ENCODE measurements around the gene CRYBG1.
"Not testable (repeated sequence)": the region's sequence is repeated elsewhere in the genome, so short reads cannot be mapped to it uniquely, and the experiment has no call there.

Gene CRYBG1

DNA sequence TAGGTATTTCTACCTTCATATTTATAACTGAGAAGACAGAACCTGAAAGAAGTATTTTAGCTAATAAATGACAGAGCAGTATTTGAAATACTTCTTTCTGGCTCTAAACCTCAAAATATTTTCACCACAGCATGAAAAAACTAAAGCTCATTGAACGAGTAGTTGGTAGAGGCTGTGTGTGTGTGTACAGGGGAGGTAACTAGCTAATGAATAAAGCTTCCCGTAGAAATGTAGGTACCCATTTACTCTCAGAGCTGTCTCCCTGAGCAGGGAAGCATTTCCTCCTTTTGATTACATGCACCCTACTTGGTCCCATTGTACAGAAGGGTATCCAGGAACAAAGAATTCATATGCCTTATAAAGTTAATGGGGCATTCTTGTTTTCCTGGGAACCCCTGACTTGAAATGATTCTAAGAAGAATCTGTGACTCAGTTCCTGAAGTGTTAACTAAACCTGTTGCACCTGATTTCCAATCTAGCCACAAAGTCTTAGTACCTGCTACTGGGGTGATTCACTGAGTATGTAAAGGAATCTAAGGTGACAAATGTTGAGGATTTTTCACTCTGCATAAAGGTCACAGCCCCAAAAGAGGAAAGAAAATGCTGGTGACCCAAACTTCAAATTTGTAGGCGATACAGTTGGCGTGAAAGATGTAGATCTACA lies 12.5 kb downstream of the CRYBG1 start:
- DNase-seq (ENCODE audit: low read depth) = no peak

DNA sequence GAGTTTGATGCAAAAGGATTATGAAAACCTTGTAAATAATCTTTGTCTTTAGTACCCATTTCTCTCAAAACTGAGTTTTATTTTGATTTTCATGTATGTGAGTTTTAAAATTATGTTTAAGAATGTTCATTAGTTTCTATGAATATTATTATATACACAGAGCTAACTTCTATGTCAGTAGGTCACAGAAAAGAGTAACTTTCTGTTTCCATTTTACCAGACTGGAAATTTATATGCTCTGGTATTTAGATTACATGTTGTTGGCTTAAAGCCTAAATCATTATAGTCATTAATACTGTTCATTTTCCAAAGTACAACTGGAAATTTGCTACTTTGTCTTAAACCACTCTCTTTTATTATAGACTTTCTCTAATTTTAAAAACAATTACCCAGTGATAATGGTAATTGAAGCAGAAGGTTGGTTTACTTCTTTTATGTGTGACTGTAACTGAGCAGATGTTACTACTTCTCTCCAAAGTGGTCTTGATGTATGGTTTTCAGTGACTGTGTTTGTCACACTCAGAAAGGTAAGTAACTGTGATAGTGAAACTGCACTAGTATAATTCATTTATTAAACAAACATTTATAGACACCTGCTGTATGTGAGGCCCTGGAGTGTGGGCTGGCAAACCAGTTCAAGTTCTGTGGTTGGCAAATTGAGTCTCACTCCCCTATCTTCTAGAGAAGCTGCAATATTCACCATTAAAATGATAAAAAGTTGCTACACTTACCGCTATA lies 13.2 kb downstream of the CRYBG1 start:
- no peak for DNase-seq (ENCODE audit: low read depth)

DNA sequence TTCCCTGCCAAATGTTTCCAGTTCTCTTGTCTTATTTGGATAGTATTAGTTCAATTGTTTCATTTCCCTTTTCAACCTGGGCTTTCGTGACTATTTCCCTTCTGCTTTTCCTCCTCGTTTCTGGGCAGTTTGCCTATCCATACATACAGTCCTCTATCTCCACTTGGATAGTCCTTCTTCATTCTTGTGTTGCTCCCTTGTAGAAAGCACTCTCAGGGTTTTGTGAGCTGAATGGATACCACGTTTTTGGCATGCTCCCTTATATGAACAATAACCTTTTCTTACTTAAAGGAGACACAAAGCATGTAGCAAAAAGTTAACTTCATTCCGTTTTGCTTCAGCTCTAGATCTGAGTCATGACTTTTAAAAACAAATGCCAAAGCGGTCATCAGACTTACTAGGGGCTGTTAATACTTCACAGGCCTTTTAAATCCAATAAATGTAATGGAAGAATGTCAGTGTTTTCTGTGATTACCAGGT lies 16.6 kb downstream of the CRYBG1 start:
- DNase-seq (ENCODE audit: low read depth) = no peak

DNA sequence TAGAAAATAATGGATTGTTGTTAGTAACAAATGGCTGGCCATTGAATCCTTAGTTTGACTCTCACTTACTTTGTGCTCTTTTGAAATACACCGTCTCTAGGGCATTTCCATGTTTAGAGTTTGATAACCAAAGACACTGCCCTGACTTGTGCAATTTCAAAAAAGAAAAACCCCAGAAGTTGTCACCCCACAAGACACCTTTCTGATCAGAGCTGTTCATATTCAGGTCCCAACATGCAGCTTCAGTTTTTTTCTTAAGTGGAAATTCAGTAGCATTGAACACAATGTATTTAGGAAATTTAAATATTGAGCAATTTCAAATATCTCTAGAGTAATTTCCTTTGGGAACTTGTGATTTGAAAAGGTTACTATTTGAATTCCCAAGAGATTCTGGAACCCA lies 19.4 kb downstream of the CRYBG1 start:
- no peak for DNase-seq (ENCODE audit: low read depth)

DNA sequence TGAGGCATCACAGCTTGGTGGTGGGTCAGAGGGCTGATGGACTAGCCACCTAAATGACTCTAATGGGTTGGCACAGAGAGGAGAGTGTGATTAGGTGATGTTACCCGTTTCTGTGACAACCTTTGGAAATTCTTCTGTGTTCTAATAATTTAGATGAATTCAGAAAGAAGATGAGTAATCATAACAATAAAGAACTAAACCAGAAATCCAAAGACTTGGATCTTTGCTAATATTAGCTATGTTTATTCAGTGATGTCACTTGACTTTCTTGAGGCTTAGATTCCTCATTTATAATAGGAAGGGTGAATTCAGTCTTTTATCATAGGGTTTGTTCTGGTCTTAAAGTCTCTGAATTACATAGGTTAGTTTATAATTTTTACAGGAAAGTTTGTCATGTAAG lies 19.9 kb downstream of the CRYBG1 start:
- no peak for DNase-seq (ENCODE audit: low read depth)

DNA sequence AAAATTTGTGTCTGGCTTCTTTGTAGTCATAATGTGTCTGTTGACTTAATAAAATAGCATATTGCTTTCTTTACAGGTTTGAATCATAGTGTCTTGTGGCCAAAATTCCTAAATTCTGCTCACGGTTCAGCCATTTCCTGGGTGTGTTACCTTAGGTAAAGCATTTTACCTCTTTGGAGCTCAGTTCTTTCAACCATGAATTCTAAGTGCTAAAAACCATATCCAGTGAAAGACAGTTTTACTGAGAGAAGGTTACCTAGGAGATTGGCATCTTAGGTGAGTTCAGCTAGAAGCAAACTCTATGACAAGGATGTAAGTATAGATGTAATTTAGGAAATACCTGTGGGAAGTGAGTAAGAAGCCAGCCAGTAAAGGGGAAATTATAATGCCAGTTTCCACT lies 20.7 kb downstream of the CRYBG1 start:
- no peak for DNase-seq (ENCODE audit: low read depth)

DNA sequence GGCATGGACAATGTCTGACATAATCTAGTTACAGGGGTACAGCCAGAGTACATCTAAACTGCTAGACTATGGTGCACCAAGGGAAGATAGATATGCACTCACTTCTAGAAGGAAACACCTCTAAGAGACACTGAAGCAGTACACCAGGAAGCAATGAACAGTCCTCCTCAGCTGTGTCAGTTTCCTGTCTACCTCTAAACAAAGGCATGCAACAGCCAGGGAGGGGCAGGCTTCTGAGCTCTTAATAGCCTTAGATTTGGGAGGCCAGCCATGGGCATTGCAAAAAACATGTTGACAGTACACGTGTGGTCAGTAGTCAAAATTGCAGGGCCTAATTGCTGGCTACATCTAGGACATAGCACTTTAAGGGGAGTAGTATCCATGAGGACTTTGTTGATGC lies 21.4 kb downstream of the CRYBG1 start:
- no peak for DNase-seq (ENCODE audit: low read depth)

DNA sequence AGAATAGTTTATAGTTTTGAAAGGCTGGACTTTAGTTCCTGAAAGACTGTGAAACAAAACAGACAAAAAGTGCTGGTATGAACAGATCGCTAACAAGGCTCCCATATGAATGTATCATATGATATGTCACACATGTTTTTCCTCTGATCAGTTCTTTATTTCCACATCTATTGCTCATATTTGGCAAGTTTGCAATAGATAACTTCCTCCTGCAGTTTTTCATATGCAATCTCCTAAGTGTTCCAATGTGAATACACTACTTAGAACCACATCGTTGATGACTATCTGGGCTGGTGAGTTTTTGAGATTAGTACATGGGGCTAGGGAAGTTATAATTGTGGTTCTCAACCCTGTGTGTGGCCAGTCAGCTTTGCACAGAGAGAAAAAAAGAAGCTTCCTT lies 23.1 kb downstream of the CRYBG1 start:
- DNase-seq (ENCODE audit: low read depth) = no peak

DNA sequence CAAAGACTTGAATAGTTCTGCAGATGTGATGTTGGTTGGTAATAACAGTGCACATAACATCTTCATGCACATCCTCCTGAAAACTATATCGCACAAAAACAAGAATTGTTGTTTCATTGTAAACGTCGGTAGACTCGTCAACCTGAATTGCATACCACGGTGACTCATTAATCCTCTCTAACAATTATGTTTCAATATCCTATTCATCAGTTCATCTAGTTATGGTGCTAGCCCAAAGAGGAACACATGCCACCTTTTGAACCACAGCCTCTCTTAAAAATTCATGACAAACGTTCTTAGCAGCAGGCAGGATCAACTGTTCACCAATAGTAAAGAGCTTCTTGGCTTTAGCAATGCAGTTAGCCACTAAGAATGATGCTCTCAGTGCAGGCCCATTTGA lies 25.0 kb downstream of the CRYBG1 start:
- DNase-seq (ENCODE audit: low read depth) = no peak

DNA sequence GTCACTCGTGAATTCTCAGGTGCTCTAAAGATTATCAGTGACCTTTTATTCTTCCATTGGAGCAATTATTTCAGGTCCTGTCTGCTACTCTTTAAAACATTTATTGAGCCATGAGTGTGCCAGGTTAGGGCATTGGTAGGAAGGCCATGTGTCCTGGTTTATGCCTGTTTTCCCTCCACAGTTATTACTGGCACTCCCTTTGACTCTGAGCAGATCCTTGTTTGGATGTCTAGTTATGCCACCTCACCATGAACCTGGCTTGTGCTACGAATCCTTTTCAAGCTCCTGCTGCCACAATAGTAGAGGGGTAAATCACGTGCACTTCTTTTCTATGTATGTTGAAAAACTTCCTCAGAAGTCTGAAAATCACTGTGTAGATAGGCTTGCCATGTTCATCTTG lies 27.4 kb downstream of the CRYBG1 start:
- DNase-seq (ENCODE audit: low read depth) = no peak

DNA sequence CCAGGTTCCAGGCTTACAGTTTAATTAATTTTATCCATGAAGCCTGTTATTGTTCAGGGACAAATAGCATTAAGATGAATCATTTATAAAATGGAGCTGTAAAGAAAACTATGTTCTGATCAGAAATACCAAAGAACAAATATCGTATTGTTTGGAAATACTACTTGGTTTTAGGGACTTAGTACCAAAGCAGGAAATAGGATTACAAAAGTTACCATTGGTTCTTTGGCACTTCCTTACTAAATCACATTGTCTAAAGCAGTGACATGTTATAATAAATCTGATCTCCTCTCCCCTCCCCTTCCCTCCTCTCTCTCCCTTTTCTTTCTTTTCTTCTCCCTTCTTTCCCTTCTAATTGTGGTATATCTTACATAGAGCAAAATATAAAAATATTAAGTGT lies 29.6 kb downstream of the CRYBG1 start:
- no peak for DNase-seq (ENCODE audit: low read depth)

DNA sequence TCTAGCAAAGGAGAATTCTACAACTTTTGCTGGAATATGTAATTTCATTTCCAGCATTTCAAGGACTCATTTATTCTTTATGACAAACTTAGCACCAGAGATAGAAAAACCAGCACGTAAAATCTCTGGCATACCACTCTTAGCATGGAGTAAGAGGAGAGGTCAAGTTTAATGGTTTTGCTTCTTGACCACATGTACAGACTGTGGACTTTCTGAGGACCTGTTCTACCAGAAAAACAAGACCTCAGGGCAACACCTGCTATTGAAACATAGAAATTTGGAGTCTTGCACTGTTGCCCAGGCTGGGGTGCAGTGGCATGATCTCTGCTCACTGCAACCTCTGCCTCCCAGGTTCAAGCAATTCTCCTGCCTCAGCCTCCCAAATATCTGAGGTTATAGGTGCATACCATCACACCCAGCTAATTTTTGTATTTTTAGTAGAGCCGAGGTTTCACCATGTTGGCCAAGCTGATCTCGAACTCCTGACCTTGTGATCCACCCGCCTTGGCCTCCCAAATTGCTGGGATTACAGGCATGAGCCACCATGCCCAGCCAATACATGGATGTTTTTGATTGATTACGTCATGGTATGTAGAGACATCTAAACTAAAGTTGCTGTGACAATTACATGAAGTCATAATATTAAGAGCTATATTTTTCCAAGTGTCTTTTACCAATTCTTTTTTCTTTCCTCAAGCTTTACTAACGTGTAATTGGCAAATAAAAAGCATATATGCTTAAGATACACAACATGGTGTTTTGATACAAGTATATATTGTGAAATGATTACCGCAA lies 36.1 kb downstream of the CRYBG1 start:
- DNase-seq (ENCODE audit: low read depth) = no peak

DNA sequence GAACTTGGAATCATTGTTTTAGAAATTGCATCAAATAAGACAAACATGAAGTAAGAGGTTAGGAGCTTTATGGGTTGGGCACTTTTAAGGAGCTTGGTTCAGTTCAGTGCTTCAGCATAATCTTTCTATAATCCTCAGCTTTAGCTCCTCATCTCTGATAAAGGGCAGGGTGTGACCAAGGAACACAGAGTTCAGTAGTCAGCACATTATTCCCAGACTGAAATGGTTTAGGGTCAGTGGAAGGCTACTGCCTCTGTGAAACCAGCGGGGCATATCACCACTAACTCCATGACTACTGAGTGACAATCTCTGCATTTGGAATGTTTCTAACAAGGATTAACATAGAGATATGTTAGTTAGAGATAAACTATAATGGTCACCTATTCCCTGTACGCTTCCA lies 36.9 kb downstream of the CRYBG1 start:
- no peak for DNase-seq (ENCODE audit: low read depth)

DNA sequence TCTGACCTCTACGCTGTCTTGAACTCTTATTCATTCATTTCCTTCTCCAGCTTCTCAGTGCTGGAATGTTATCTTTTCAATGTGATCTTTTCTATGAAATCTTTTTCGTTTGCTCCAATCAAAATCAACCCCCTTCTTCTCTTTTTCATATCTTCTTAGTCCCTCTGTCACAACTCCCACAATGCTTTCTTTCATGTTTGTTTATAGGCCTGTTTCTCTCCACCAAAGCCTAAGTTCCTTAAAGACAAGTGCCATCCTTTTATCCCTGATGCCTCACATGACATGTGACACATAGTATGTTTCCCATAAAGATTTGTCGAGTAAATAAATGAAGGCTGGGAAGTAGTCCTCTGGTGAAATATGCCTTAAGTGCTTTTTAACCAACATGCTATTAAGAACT lies 38.1 kb downstream of the CRYBG1 start:
- DNase-seq (ENCODE audit: low read depth) = no peak

DNA sequence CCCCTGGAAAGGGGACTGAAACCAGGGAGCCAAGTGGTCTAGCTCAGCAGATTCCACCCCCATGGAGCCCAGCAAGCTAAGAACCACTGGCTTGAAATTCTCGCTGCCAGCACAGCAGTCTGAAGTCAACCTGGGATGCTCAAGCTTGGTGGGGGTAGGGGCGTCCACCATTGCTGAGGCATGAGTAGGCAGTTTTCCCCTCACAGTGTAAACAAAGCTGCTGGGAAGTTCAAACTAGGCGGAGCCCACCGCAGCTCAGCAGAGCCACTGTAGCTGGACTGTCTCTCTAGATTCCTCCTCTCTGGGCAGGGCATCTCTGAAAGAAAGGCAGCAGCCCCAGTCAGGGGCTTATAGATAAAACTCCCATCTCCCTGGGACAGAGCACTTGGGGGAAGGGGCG lies 44.5 kb downstream of the CRYBG1 start:
- not testable (repeated sequence) for DNase-seq (ENCODE audit: low read depth)

DNA sequence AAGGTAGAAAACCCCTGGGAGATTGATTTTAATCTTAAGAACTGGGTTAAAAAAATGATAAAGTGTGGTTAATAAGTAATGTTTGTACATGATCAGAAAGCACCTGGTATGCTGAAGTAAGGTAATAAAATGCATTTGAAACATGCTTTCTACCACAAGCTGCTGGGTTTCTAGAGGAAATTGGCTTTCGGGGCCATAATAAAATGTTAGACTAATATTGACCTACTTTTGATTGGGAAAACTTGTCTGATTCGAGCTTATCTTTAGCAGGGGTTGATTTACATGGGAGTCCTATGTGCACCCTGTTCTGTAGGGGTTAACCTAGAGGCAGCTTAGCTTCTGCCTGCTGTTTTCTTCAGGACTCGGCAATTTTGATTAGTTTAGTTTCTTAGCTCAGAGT lies 50.5 kb downstream of the CRYBG1 start:
- no peak for DNase-seq (ENCODE audit: low read depth)

DNA sequence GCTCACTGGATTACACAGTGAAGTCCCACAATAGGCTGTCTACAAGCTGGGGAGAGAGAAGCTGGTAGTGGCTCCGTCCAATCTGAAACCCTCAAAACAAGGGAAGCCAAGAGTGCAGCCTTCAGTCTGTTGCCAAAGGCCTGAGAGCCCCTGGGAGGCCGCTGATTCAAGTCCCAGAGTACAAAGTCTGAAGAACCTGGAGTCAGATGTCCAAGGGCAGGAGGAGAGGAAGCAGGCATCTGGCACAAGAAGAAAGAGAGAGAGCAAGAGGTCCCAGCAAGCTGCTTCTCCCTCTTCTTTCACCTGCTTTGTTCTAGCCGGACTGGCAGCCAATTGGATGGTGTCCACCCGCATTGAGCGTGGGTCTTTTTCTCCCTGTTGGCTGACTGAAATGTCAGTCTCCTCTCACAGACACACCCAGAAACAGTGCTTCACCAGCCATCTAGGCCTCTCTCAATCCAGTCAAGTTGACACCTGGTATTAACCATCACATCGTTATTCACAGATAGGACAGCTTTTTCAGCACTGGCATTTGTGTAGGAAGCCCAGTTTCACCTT lies 51.2 kb downstream of the CRYBG1 start:
- no peak for DNase-seq (ENCODE audit: low read depth)

DNA sequence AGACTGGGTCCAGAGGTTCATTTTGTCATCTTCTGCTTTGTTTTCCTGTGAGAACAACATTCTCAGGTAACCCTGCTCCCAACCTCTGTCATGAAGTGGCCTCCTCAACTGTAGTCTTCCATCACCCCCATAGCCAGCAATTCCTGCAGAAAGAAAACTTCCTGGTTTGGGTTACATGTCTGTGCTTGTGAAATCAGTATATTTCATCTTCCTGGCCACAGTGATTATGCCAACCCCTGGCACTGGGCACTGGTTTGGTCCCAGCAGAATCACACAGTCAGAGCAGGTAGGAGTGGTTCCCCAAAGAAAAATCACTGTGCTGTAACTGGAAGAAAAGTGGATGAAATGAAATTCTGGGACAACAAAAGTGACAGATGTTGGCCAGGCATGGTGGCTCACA lies 52.5 kb downstream of the CRYBG1 start:
- no peak for DNase-seq (ENCODE audit: low read depth)

DNA sequence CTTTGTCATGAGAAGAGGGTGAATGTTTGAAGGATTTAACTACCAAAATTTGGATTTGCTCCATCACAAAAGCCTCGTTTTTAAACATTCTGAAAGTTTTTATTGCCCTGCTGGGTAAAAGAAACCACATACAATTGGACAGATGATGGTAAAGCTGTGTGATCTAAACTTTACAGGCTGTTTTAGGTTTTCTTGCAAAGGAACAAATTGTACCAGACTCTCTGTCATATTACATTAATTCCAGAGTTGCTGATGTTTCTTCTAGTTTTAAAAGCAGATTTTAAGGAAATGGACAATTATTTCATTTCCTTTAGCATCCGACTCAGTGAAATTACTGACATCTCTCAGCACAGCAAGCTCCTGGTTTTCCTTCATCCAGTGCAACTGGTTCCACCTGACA lies 53.2 kb downstream of the CRYBG1 start:
- DNase-seq (ENCODE audit: low read depth) = no peak

DNA sequence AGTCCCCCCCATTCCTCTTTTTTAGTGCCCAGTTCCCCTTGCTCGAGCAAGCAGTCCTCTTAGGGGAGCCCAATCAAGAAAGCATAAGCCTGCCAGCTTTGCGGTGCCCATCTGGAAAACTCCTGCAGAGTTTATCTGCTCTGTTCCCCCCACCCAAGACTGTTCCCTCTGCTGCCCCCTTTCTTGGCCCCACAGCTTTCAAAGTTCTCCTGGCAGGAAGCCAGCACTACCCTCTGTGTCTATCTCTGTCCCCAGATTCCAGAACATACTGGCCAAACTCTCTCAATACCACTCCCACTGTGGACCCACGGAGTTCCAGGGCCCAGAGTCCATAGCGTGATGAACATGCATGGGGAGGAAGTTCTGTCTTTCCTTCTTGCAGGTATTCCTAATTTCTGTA lies 55.4 kb downstream of the CRYBG1 start:
- no peak for DNase-seq (ENCODE audit: low read depth)

DNA sequence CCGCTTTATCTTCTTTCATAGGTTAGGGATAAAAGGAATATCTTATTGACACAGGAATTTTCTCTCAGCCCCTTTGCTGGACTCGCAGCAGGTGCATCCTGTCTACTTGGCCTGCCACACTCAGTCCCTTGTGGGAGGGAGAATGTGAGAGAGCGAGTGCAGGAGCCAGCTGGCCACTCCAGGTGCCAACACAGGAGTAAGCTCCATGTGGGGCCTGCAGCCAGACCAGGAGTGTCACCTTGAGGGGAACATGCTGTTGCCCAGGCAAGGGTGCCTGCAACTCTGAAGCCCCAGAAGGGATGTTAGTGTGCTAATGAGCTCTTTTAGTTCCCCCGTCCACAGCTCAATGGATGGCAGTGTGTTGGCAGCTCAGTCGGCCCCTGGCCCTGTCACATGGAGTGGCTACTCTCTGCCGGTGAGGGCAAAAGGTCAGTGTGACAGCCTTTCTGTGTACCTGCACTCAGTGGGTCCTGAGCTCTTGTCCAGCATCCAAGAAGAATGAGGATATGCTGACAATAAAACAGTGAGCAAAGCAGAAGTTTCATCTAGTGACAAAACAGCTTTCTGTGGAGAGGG lies 57.1 kb downstream of the CRYBG1 start:
- DNase-seq (ENCODE audit: low read depth) = no peak

DNA sequence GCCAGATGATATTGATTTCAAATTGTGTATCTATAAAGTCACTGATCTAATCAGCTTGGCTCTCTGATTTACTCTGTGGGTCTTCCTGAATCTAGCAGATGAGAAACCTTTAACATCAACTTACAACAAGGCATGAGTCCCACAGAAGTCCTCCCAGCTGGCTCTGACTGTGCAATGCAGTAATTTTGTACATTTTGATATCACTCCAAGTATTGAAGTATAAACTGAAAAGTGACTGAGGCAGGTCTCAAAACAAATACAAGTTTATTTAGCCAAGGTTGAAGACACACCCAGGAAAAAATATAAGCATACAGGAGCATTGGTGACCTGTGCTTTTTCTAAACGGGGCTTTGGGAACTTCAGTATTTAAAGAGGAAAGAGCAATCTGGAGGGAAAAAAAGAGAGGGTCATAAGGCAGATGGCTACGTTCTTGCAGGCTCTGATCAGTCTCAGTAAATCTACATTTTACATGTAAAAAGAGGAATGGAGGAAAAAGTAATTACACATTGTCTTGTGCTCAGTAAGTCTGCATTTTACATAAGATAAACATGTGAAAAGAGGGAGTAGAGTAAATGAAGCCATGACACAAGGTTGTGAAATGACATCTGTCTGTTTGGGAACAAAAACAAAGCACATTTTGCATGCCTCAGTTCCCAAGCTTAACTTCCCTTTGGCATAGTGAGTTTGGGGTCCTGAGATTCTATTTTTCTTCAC lies 59.5 kb downstream of the CRYBG1 start:
- DNase-seq (ENCODE audit: low read depth) = no peak

Data from activated T-cell treated with anti-CD3 and anti-CD28 coated beads for 1 hour (primary cell).